ENCODE measurements around the gene PITPNM1.

- TF ChIP-seq CTCF (IDR thresholded peaks at IDR 0.05), result no peak
- TF ChIP-seq POLR2A (IDR thresholded peaks at IDR 0.05), result no peak
Observed at GRCh38 chr11:67538306-67538705, 33.1 kb upstream of the PITPNM1 start.

All from body of pancreas (tissue), 4 donors.